Measurements from ENCODE around the gene MCRIP1. TPM values are rescaled to one million over a fixed set of nuclear protein-coding genes. Genes with fewer than 3 reads are reported as not detected.

The MCRIP1 gene
- total and polyA plus RNA-seq, 9 of the 15 experiments (the other 6 are each of a cell fraction or from before 2014, with no cell fraction given), result 0.39 to 35.8 (median 9.7) TPM

DNA sequence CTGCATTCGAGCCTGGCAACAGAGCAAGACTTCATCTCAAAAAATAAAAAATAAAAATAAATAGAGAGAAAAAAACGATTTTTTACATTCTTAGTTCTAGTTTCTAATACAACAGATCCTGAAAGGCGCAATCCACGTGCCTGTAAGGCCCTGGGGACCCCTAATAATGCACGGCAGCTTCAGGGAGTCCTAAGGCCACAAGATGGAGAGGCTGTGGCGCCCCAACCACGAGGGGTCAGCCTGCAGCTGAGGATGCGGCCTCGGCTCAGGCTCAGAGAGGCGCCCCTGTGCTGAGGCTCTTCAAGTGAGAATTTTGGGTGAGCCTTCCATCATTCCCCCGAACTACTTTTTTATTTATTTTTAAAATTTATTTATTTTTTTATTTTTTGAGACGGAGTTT, 16.4 kb upstream of the MCRIP1 start:
- FAIRE-seq, result no peak
- Histone ChIP-seq H3K9me1 (ENCODE audit: control insufficient read depth, insufficient read depth, low read length) (no peaks in the 10 kb centered on the region), H2AFZ (ENCODE audit: low read depth, low read length) (no peak overlapping the region), H3K9ac (ENCODE audit: insufficient read depth in 1 of 2, low read depth in 2 of 2, low read length in 2 of 2) (no peak overlapping the region), H4K20me1 (replicated peaks; ENCODE audit: control insufficient read depth, insufficient read depth, low read length) (no peaks in the 10 kb centered on the region; the same call in 1 of the 2 replicates), H3K4me3 (no peak overlapping the region), H3K27me3 (ENCODE audit: control insufficient read depth in 2 of 2, insufficient read depth in 2 of 2, low read length in 2 of 2) (no peaks in the 10 kb centered on the region), H3K79me2 (ENCODE audit: control insufficient read depth, insufficient read depth, low read length) (peaks cover 23% of the 10 kb centered on the region; the same call in 2 of the 3 replicates), H3K36me3 (ENCODE audit: control insufficient read depth, insufficient read depth, low read length) (peaks cover 90% of the 10 kb centered on the region; the same call in 2 of the 3 replicates), H3K9me3 (replicated peaks; ENCODE audit: control insufficient read depth, insufficient read depth, low read depth, low read length) (no peaks in the 10 kb centered on the region), H3K4me2 (ENCODE audit: insufficient read depth, low read length) (no peak overlapping the region), H3K27ac (ENCODE audit: extremely low read depth, low read depth, low read length) (no peak overlapping the region), H3K4me1 (replicated peaks in 1 of 2; ENCODE audit: control insufficient read depth in 2 of 2, insufficient read depth in 2 of 2, low read length in 2 of 2) (peaks cover 0 to 18% of the 10 kb centered on the region in 2 experiments; a peak in 1 of 5 replicates)
- in situ Hi-C loops (cut with MboI), result no loop called here
- no peak for DNase-seq (ENCODE audit: extremely low read depth in 1 of 4, low spot score in 3 of 4)
- no peak for ATAC-seq
- intact Hi-C loops (cut with micrococcal nuclease), result no loop called here
- 96% methylated on average over 11 of the region's 12 CpGs for WGBS (ENCODE audit: insufficient coverage, low coverage, missing lambda C conversion rate)
- no TSS peak for BruUV-seq (replicated peaks)
- ChIA-PET CTCF (ENCODE audit: low intra/inter-chr PET ratio) (no interaction called here), POLR2A (interaction anchor here (8.3 kb wide), 1 partner anchor 7 kb away, joined by 85 read pairs; no protein-coding TSS in a partner anchor)
- TF ChIP-seq ESRRB (CRISPR knock-in tag; IDR thresholded peaks at IDR 0.05; ENCODE audit: borderline replicate concordance) (no peak), BRD9 (IDR thresholded peaks at IDR 0.05; ENCODE audit: low read depth, partially characterized antibody) (no peak), KLF1 (tag; IDR thresholded peaks at IDR 0.05) (no peak), ZNF644 (tag; IDR thresholded peaks at IDR 0.05; ENCODE audit: low read depth) (no peak), SMARCB1 (IDR thresholded peaks at IDR 0.05; ENCODE audit: insufficient read length, low read depth) (no peak), POLR2G (IDR thresholded peaks at IDR 0.05; ENCODE audit: low read depth, low read length) (0 out of 2 replicates have a peak, but pooled peaks have one; percentile 36), SAFB (IDR thresholded peaks at IDR 0.05; ENCODE audit: borderline replicate concordance, low read depth, low read length) (no peak), RBFOX2 (IDR thresholded peaks at IDR 0.05; ENCODE audit: low read depth, low read length) (peak; percentile 58)

All from K562 (cell line).